SH-SY5Y (cell line): Measurements from ENCODE around the gene GPR180.

Source experiments
- GATA2 ChIP-seq: IDR thresholded peaks from 2 replicates; pipeline ENCODE4 v1.6.1; 2011; ENCODE audit warnings: mild to moderate bottlenecking, low read depth, low read length
- GATA3 ChIP-seq: IDR thresholded peaks from 2 replicates; pipeline ENCODE4 v1.6.1; 2011; ENCODE audit warnings: low read depth, mild to moderate bottlenecking, low read length, moderate library complexity

DNA sequence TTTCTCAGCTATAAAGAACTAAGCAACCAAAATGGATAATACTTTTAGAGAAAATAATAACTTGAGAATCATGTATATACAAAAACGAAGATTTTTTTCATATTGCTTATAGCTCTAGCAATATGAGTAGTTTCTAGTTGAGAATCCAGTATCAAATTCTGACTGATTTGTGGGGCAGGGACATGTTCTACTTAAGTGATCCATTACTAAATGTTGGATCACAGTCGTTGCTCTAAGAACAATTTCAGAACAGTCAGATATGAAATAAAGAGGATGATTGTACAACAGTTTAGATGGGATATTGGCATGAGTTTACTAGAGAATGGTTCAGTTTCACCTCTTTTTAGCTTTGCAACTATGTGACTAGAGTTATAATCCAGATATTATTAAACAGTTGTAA lies 70.7 kb downstream of the GPR180 start:
- TF ChIP-seq GATA3 (no peak), GATA2 (no peak)
